Liver (tissue), 3 donors: ENCODE measurements around the gene MYO3B.

ENCODE experiments used
- CTCF ChIP-seq: fragments of 150-350 bp; IDR thresholded peaks from 2 replicates; pipeline ENCODE4 v1.5.1; 2017; ENCODE audit warnings: improper control_type of control experiment, low read depth, low read length; ENCODE audit not compliant: missing input control
- EGR1 ChIP-seq, 2 donors: IDR thresholded peaks; 2 replicates each; pipeline ENCODE4 v1.6.1; 2016 to 2018; ENCODE audit warnings: antibody characterized with exemption in 2 of 2, low read depth in 2 of 2
- FOXA1 ChIP-seq: IDR thresholded peaks from 2 replicates; pipeline ENCODE4 v1.6.1; 2016; ENCODE audit warnings: antibody characterized with exemption
- JUND ChIP-seq, 2 donors: IDR thresholded peaks; 2 replicates each; pipeline ENCODE4 v1.6.1; 2016; ENCODE audit warnings: antibody characterized with exemption in 2 of 2
- MAX ChIP-seq: IDR thresholded peaks from 2 replicates; pipeline ENCODE4 v1.6.1; 2016; ENCODE audit warnings: antibody characterized with exemption
- REST ChIP-seq: IDR thresholded peaks from 2 replicates; pipeline ENCODE4 v1.6.1; 2016; ENCODE audit warnings: antibody characterized with exemption, mild to moderate bottlenecking
- RXRA ChIP-seq, 2 donors: IDR thresholded peaks; 2 replicates each; pipeline ENCODE4 v1.6.1; 2017 to 2018; ENCODE audit warnings: antibody characterized with exemption in 2 of 2, mild to moderate bottlenecking in 1 of 2
- SP1 ChIP-seq: IDR thresholded peaks from 2 replicates; pipeline ENCODE4 v1.6.1; 2018; ENCODE audit warnings: antibody characterized with exemption, mild to moderate bottlenecking
- ZBTB33 ChIP-seq: IDR thresholded peaks from 2 replicates; pipeline ENCODE4 v1.6.1; 2016; ENCODE audit warnings: antibody characterized with exemption
- donor health status: healthy.
- donor health status: healthy.

- TF ChIP-seq RXRA (IDR thresholded peaks at IDR 0.05) (no peak), REST (no peak), CTCF (no peak), SP1 (no peak), EGR1 (IDR thresholded peaks at IDR 0.05; ENCODE audit: low read depth in 2 of 2) (no peak), FOXA1 (no peak), JUND (IDR thresholded peaks at IDR 0.05) (no peak), MAX (no peak), ZBTB33 (no peak)
These were observed 2.2 kb downstream of the MYO3B start for GRCh38 chr2:170180031-170180566.
